H1 (cell line): ENCODE results near the gene NRL. TPM values are rescaled to one million over a fixed set of nuclear protein-coding genes. Genes with fewer than 3 reads are reported as not detected.

ENCODE experiments used
- CTCF ChIA-PET: fragments of 300-600 bp; sonication (Branson Sonifier 250); formaldehyde crosslinking; loops from one replicate; lab custom pipeline; 2021; ENCODE audit not compliant: partially characterized antibody; lab: Charles Lee
- POLR2A ChIA-PET: fragments of 300-600 bp; sonication (Branson Sonifier 250); formaldehyde crosslinking; loops from one replicate; lab custom pipeline; 2021; ENCODE audit warnings: inconsistent platforms; ENCODE audit not compliant: partially characterized antibody; lab: Charles Lee
- DNase-seq, 2 experiments: peaks; one replicate each; pipeline versions ENCODE4 v3.0.0 to v3.0.0-alpha.2; 2010 to 2022; ENCODE audit warnings: low spot score in 2 of 2, low read depth in 1 of 2, mixed read lengths in 1 of 2
- FAIRE-seq: peaks from 2 replicates; lab custom pipeline; 2011; peaks lifted over from hg19 to GRCh38; lab: Jason Lieb, UNC
- H2AFZ ChIP-seq: 2 replicates; pipeline ENCODE4 v1.8.1; 2012; ENCODE audit warnings: low read length, inconsistent platforms
- H2AK5ac ChIP-seq: 2 replicates; pipeline ENCODE4 v1.6.1; 2013; ENCODE audit warnings: low read depth, low read length
- H2BK120ac ChIP-seq: replicated peaks from 2 replicates; pipeline ENCODE3; 2013; ENCODE audit warnings: low read depth, low read length, inconsistent platforms
- H2BK12ac ChIP-seq: 2 replicates; pipeline ENCODE4 v1.6.1; 2013; ENCODE audit warnings: low read depth, low read length
- H2BK15ac ChIP-seq: 2 replicates; pipeline ENCODE4 v1.6.1; 2013; ENCODE audit warnings: low read length
- H2BK20ac ChIP-seq: 2 replicates; pipeline ENCODE4 v1.6.1; 2013; ENCODE audit warnings: low read length
- H2BK5ac ChIP-seq: 2 replicates; pipeline ENCODE4 v1.6.1; 2013; ENCODE audit warnings: low read depth, low read length
- H3K14ac ChIP-seq: 2 replicates; pipeline ENCODE4 v1.6.1; 2013; ENCODE audit warnings: inconsistent platforms; ENCODE audit not compliant: insufficient read length
- H3K18ac ChIP-seq: 2 replicates; pipeline ENCODE4 v1.6.1; 2013; ENCODE audit warnings: low read length; ENCODE audit errors: extremely low read depth
- H3K23ac ChIP-seq: 2 replicates; pipeline ENCODE4 v1.6.1; 2013; ENCODE audit warnings: inconsistent platforms; ENCODE audit not compliant: insufficient read length
- H3K23me2 ChIP-seq: 2 replicates; pipeline ENCODE4 v1.6.1; 2013; ENCODE audit warnings: low read depth, low read length
- H3K27ac ChIP-seq: 2 replicates; pipeline ENCODE4 v1.6.1; 2011; ENCODE audit warnings: low read depth, low read length, inconsistent platforms
- H3K27me3 ChIP-seq, 4 experiments: replicated peaks in 1 of 4; 1 replicate in 1 of 4; 2 replicates in 3 of 4; pipeline versions ENCODE4 v1.6.1 to v1.8.1; 2011 to 2013; ENCODE audit warnings: low read length in 3 of 4, mild to moderate bottlenecking in 3 of 4, inconsistent platforms in 2 of 4, mixed read lengths in 2 of 4, moderate library complexity in 1 of 4; ENCODE audit not compliant: control insufficient read depth in 3 of 4, insufficient read depth in 3 of 4; ENCODE audit errors: extremely low read depth in 1 of 4
- H3K36me3 ChIP-seq, 4 experiments: 2 replicates each; pipeline versions ENCODE4 v1.6.1 to v1.8.1; 2011 to 2013; ENCODE audit warnings: mild to moderate bottlenecking in 4 of 4, low read length in 3 of 4, moderate library complexity in 2 of 4, control low read depth in 1 of 4, inconsistent platforms in 1 of 4; ENCODE audit not compliant: insufficient read depth in 4 of 4, control insufficient read depth in 2 of 4
- H3K4ac ChIP-seq: replicated peaks from 2 replicates; pipeline ENCODE3; 2013; ENCODE audit warnings: low read length, low read depth, mixed read lengths, inconsistent platforms; ENCODE audit not compliant: insufficient read length
- H3K4me1 ChIP-seq, 4 experiments: replicated peaks in 1 of 4; 1 replicate in 1 of 4; 2 replicates in 3 of 4; pipeline versions ENCODE4 v1.6.1 to v1.8.1; 2011 to 2013; ENCODE audit warnings: low read length in 3 of 4, inconsistent platforms in 2 of 4, mixed read lengths in 1 of 4; ENCODE audit not compliant: insufficient read depth in 4 of 4, control insufficient read depth in 3 of 4
- H3K4me2 ChIP-seq, 2 experiments: 2 replicates each; pipeline versions ENCODE4 v1.6.1 to v1.8.1; 2011 to 2013; ENCODE audit warnings: low read depth in 2 of 2, low read length in 2 of 2, control low read depth in 1 of 2, inconsistent platforms in 1 of 2, mild to moderate bottlenecking in 1 of 2; ENCODE audit not compliant: insufficient read depth in 1 of 2
- H3K4me3 ChIP-seq, 4 experiments: fragments of 200-600, 300-600 bp in 1 of 4; sonication (generic), shearing (Covaris generic), sonication (Bioruptor Twin) in 1 of 4; 2 replicates each; pipeline versions ENCODE4 v1.5.1 to v1.8.1; 2011 to 2016; ENCODE audit warnings: low read length in 4 of 4, low read depth in 3 of 4, control low read depth in 2 of 4, inconsistent platforms in 2 of 4, mild to moderate bottlenecking in 2 of 4, mixed read lengths in 1 of 4, moderate library complexity in 1 of 4; ENCODE audit not compliant: insufficient read depth in 2 of 4; ENCODE audit errors: extremely low read depth in 1 of 4
- H3K56ac ChIP-seq: replicated peaks from 2 replicates; pipeline ENCODE3; 2013; ENCODE audit warnings: low read depth, mild to moderate bottlenecking, mixed read lengths, low read length, inconsistent platforms; ENCODE audit not compliant: insufficient read length
- H3K79me1 ChIP-seq: 2 replicates; pipeline ENCODE4 v1.6.1; 2013; ENCODE audit warnings: low read depth, low read length, control low read depth
- H3K79me2 ChIP-seq, 2 experiments: 2 replicates each; pipeline versions ENCODE4 v1.6.1 to v1.8.1; 2012 to 2013; ENCODE audit warnings: low read length in 2 of 2, mild to moderate bottlenecking in 2 of 2, inconsistent platforms in 1 of 2; ENCODE audit not compliant: insufficient read depth in 2 of 2, control insufficient read depth in 1 of 2
- H3K9ac ChIP-seq, 4 experiments: replicated peaks in 1 of 4; 1 replicate in 1 of 4; 2 replicates in 3 of 4; pipeline versions ENCODE4 v1.6.1 to v1.8.1; 2011 to 2013; ENCODE audit warnings: low read depth in 3 of 4, low read length in 3 of 4, control low read depth in 2 of 4, mild to moderate bottlenecking in 2 of 4, moderate library complexity in 2 of 4, inconsistent platforms in 1 of 4; ENCODE audit errors: extremely low read depth in 1 of 4
- H3K9me3 ChIP-seq, 2 experiments: 2 replicates each; pipeline versions ENCODE4 v1.6.1 to v1.8.1; 2012 to 2013; ENCODE audit warnings: mild to moderate bottlenecking in 2 of 2, moderate library complexity in 2 of 2, control low read depth in 1 of 2, inconsistent platforms in 1 of 2, low read depth in 1 of 2, low read length in 1 of 2, mixed read lengths in 1 of 2; ENCODE audit not compliant: insufficient read depth in 2 of 2
- H4K20me1 ChIP-seq, 2 experiments: replicated peaks in 1 of 2; 2 replicates each; pipeline versions ENCODE3 to v1.8.1; 2011 to 2013; ENCODE audit warnings: inconsistent platforms in 2 of 2, low read length in 2 of 2, mild to moderate bottlenecking in 1 of 2; ENCODE audit not compliant: insufficient read depth in 2 of 2, control insufficient read depth in 1 of 2
- H4K5ac ChIP-seq: 2 replicates; pipeline ENCODE4 v1.6.1; 2013; ENCODE audit warnings: low read length, low read depth, mixed read lengths, inconsistent platforms; ENCODE audit not compliant: insufficient read length
- H4K8ac ChIP-seq: 2 replicates; pipeline ENCODE4 v1.8.0; 2013; ENCODE audit warnings: mild to moderate bottlenecking, moderate library complexity, low read length, inconsistent platforms; ENCODE audit not compliant: insufficient read depth; ENCODE audit errors: extremely low read depth
- H4K91ac ChIP-seq: replicated peaks from 2 replicates; pipeline ENCODE3; 2013; ENCODE audit warnings: low read length, mixed read lengths, inconsistent platforms; ENCODE audit not compliant: insufficient read length
- GTF2F1 ChIP-seq: IDR thresholded peaks from 2 replicates; pipeline ENCODE4 v1.6.1; 2012; ENCODE audit warnings: low read depth, low read length, improper control_type of control experiment, borderline replicate concordance
- SP1 ChIP-seq: IDR thresholded peaks from 2 replicates; pipeline ENCODE4 v1.6.1; 2011; ENCODE audit warnings: low read depth, low read length
- WGBS, 2 experiments: shearing (Covaris generic) in 1 of 2; methylation state at CpG; one replicate each; pipeline versions ENCODE4 v1.1.6 to v1.1.7; 2013 to 2015; ENCODE audit warnings: low lambda C conversion rate in 2 of 2, mixed read lengths in 2 of 2, inconsistent platforms in 1 of 2, low coverage in 1 of 2, missing lambda C conversion rate in 1 of 2; ENCODE audit not compliant: insufficient replicate concordance in 2 of 2, insufficient coverage in 1 of 2, insufficient read length in 1 of 2; ENCODE audit errors: extremely low coverage in 1 of 2, missing lambda C conversion rate in 1 of 2; 5-methylcytosine and 5-hydroxymethylcytosine counted together
- polyA plus RNA-seq, 7 experiments: library from polyadenylated mRNA; depleted of rRNA in 3 of 7; stranded (reverse) in 5 of 7; unstranded in 2 of 7; fragments of >200 nt in 5 of 7; fragments of 200-250 nt in 2 of 7; gene quantifications; 1 replicate in 5 of 7; 2 replicates in 1 of 7; 4 replicates in 1 of 7; pipeline versions ENCODE4 v1.2.1 to v1.2.3, GENCODE V29; 2011 to 2013; ENCODE audit warnings: missing spikeins in 2 of 7, mixed read lengths in 2 of 7
- total RNA-seq: library from RNA; stranded (reverse); fragmentation: NEBNext Ultra II Directional; extraction: Animal tissue kit (Norgen Biotek cat#: 25700); gene quantifications from 2 replicates; pipeline ENCODE4 v1.2.1, GENCODE V29; 2021

NRL gene
- total and polyA plus RNA-seq, 2 of the 8 experiments (the other 6 are each of a cell fraction or from before 2014, with no cell fraction given) = 1.1 to 2.2 TPM

- H3K27me3 ChIP-seq = no peaks in the 10 kb centered on the region
- H3K27ac ChIP-seq = no peak overlapping the region
- no peaks in the 10 kb centered on the region for H3K79me2 ChIP-seq
- no peak overlapping the region for H4K91ac ChIP-seq
- H3K56ac ChIP-seq = no peak overlapping the region
- no peak overlapping the region for H3K4me2 ChIP-seq
- no peak overlapping the region for H2BK15ac ChIP-seq
- H3K36me3 ChIP-seq = no peaks in the 10 kb centered on the region
- CTCF ChIA-PET = interaction anchor here (7.1 kb wide), 1 partner anchor 17 kb away, joined by 33 read pairs; no protein-coding TSS in a partner anchor
- no peaks in the 10 kb centered on the region for H4K20me1 ChIP-seq
- no peak overlapping the region for H2BK20ac ChIP-seq
- H2BK12ac ChIP-seq = no peak overlapping the region
- H2BK5ac ChIP-seq = no peak overlapping the region
- no peak for FAIRE-seq
- H4K8ac ChIP-seq = no peak overlapping the region; the same call in 1 of the 2 replicates
- no peak overlapping the region for H3K9ac ChIP-seq
- no peaks in the 10 kb centered on the region; the same call in 1 of the 2 replicates for H3K23me2 ChIP-seq
- no peak overlapping the region for H2AFZ ChIP-seq
- no peak overlapping the region for H3K14ac ChIP-seq
- no peak overlapping the region for H3K18ac ChIP-seq
- no peaks in the 10 kb centered on the region for H3K79me1 ChIP-seq
- 69% methylated on average over 2 of the region's 2 CpGs; no CpG with 5 or more reads in 1 of the 2 experiments for WGBS, 2 experiments
- H3K9me3 ChIP-seq = no peaks in the 10 kb centered on the region
- no peak for TF ChIP-seq SP1
- no peak for TF ChIP-seq GTF2F1
- POLR2A ChIA-PET = no interaction called here
- no peak overlapping the region for H4K5ac ChIP-seq
- no peak overlapping the region for H2BK120ac ChIP-seq
- H3K4ac ChIP-seq = no peak overlapping the region
- H3K4me1 ChIP-seq = no peaks in the 10 kb centered on the region; a peak in 1 of 7 replicates
- no peak overlapping the region for H2AK5ac ChIP-seq
- no peak for DNase-seq
- no peak overlapping the region for H3K4me3 ChIP-seq
- H3K23ac ChIP-seq = no peak overlapping the region
Observed at GRCh38 chr14:24040692-24041091, 74.1 kb downstream of the NRL start.
